Measurements from ENCODE around the gene MFSD12. TPM values are rescaled to one million over a fixed set of nuclear protein-coding genes. Genes with fewer than 3 reads are reported as not detected.

The MFSD12 gene
- total RNA-seq, 1 experiment from 2014 or later: 60.6 TPM

- TF ChIP-seq, protein P1, sequence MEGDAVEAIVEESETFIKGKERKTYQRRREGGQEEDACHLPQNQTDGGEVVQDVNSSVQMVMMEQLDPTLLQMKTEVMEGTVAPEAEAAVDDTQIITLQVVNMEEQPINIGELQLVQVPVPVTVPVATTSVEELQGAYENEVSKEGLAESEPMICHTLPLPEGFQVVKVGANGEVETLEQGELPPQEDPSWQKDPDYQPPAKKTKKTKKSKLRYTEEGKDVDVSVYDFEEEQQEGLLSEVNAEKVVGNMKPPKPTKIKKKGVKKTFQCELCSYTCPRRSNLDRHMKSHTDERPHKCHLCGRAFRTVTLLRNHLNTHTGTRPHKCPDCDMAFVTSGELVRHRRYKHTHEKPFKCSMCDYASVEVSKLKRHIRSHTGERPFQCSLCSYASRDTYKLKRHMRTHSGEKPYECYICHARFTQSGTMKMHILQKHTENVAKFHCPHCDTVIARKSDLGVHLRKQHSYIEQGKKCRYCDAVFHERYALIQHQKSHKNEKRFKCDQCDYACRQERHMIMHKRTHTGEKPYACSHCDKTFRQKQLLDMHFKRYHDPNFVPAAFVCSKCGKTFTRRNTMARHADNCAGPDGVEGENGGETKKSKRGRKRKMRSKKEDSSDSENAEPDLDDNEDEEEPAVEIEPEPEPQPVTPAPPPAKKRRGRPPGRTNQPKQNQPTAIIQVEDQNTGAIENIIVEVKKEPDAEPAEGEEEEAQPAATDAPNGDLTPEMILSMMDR (IDR thresholded peaks at IDR 0.05; ENCODE audit: insufficient read depth in 1 of 2, low read depth in 1 of 2, low read length in 1 of 2, severe bottlenecking in 1 of 2, unreplicated experiment in 1 of 2): no peak
- H3K9me3 ChIP-seq: no peaks in the 10 kb centered on the region
- no peaks in the 10 kb centered on the region for H3K4me1 ChIP-seq
- Mint-ChIP-seq H3K4me3 (ENCODE audit: unreplicated experiment) (no peak overlapping the region), H3K27me3 (ENCODE audit: insufficient read depth, unreplicated experiment) (no peaks in the 10 kb centered on the region), H3K4me1 (ENCODE audit: low read depth, unreplicated experiment) (peaks cover 8% of the 10 kb centered on the region), H3K27ac (ENCODE audit: unreplicated experiment) (no peak overlapping the region), H3K36me3 (ENCODE audit: insufficient read depth, unreplicated experiment) (peaks cover 43% of the 10 kb centered on the region), H3K9me3 (ENCODE audit: unreplicated experiment) (no peaks in the 10 kb centered on the region)
- intact Hi-C loops (cut with micrococcal nuclease; ENCODE audit: unreplicated experiment): loop anchor here (10.0 kb wide), 1 partner anchor 73 kb away; the partner anchor contains the start of gene CACTIN
- BruUV-seq (replicated peaks): no TSS peak
- no peak for DNase-seq
- no peaks in the 10 kb centered on the region for H3K36me3 ChIP-seq (ENCODE audit: control insufficient read depth, insufficient read depth, low read length)
- H3K4me3 ChIP-seq (ENCODE audit: low read depth, low read length): no peak overlapping the region
- POLR2A ChIA-PET: no interaction called here
- H3K27me3 ChIP-seq (replicated peaks; ENCODE audit: control insufficient read depth, insufficient read depth, low read length): no peaks in the 10 kb centered on the region
- CTCF ChIA-PET: no interaction called here
These were observed 5.6 kb downstream of the MFSD12 start for GRCh38 chr19:3551792-3552095.

- no peak overlapping the region for H3K4me3 ChIP-seq (ENCODE audit: low read depth, low read length)
- no peak overlapping the region for H3K27ac Mint-ChIP-seq (ENCODE audit: unreplicated experiment)
- no TSS peak for BruUV-seq (replicated peaks)
- H3K27me3 ChIP-seq (replicated peaks; ENCODE audit: control insufficient read depth, insufficient read depth, low read length): no peaks in the 10 kb centered on the region
- DNase-seq: no peak
- ChIA-PET POLR2A (no interaction called here), CTCF (no interaction called here)
- peaks cover 43% of the 10 kb centered on the region for H3K36me3 Mint-ChIP-seq (ENCODE audit: insufficient read depth, unreplicated experiment)
- H3K36me3 ChIP-seq (ENCODE audit: control insufficient read depth, insufficient read depth, low read length): no peaks in the 10 kb centered on the region
- intact Hi-C loops (cut with micrococcal nuclease; ENCODE audit: unreplicated experiment): loop anchor here (10.0 kb wide), 1 partner anchor 74 kb away; the partner anchor contains the start of gene CACTIN
- H3K4me1 Mint-ChIP-seq (ENCODE audit: low read depth, unreplicated experiment): peaks cover 2% of the 10 kb centered on the region
- no peaks in the 10 kb centered on the region for H3K4me1 ChIP-seq
- H3K4me3 Mint-ChIP-seq (ENCODE audit: unreplicated experiment): no peak overlapping the region
- no peaks in the 10 kb centered on the region for H3K27me3 Mint-ChIP-seq (ENCODE audit: insufficient read depth, unreplicated experiment)
- TF ChIP-seq, protein P1 (IDR thresholded peaks at IDR 0.05; ENCODE audit: insufficient read depth in 1 of 2, low read depth in 1 of 2, low read length in 1 of 2, severe bottlenecking in 1 of 2, unreplicated experiment in 1 of 2): no peak
- no peaks in the 10 kb centered on the region for H3K9me3 ChIP-seq
- H3K9me3 Mint-ChIP-seq (ENCODE audit: unreplicated experiment): no peaks in the 10 kb centered on the region
These were observed 6.2 kb downstream of the MFSD12 start for GRCh38 chr19:3550947-3551791.

- no peak overlapping the region for H3K27ac Mint-ChIP-seq (ENCODE audit: unreplicated experiment)
- TF ChIP-seq, protein P1 (IDR thresholded peaks at IDR 0.05; ENCODE audit: insufficient read depth in 1 of 2, low read depth in 1 of 2, low read length in 1 of 2, severe bottlenecking in 1 of 2, unreplicated experiment in 1 of 2): no peak
- no peaks in the 10 kb centered on the region for H3K9me3 Mint-ChIP-seq (ENCODE audit: unreplicated experiment)
- no peaks in the 10 kb centered on the region for H3K4me1 Mint-ChIP-seq (ENCODE audit: low read depth, unreplicated experiment)
- BruUV-seq (replicated peaks): no TSS peak
- Histone ChIP-seq H3K36me3 (ENCODE audit: control insufficient read depth, insufficient read depth, low read length) (no peaks in the 10 kb centered on the region; the same call in 1 of the 2 replicates), H3K4me1 (no peaks in the 10 kb centered on the region), H3K4me3 (ENCODE audit: low read depth, low read length) (no peak overlapping the region), H3K9me3 (no peaks in the 10 kb centered on the region), H3K27me3 (replicated peaks; ENCODE audit: control insufficient read depth, insufficient read depth, low read length) (no peaks in the 10 kb centered on the region)
- no peak overlapping the region for H3K4me3 Mint-ChIP-seq (ENCODE audit: unreplicated experiment)
- no peaks in the 10 kb centered on the region for H3K27me3 Mint-ChIP-seq (ENCODE audit: insufficient read depth, unreplicated experiment)
- intact Hi-C loops (cut with micrococcal nuclease; ENCODE audit: unreplicated experiment): loop anchor here (10.0 kb wide), 1 partner anchor 75 kb away; the partner anchor contains the start of gene CACTIN
- no peak for DNase-seq
- peaks cover 49% of the 10 kb centered on the region for H3K36me3 Mint-ChIP-seq (ENCODE audit: insufficient read depth, unreplicated experiment)
- POLR2A ChIA-PET: no interaction called here
- CTCF ChIA-PET: no interaction called here
These were observed 7.6 kb downstream of the MFSD12 start for GRCh38 chr19:3549816-3550215.
